Fibroblast of mammary gland (primary cell): ENCODE data around the gene LARP7.
"Not testable (repeated sequence)": the region's sequence is repeated elsewhere in the genome, so short reads cannot be mapped to it uniquely, and the experiment has no call there.

Experiments
- DNase-seq: peaks from one replicate; pipeline ENCODE4 v3.0.0-alpha.2; 2010; ENCODE audit warnings: low read depth
- H3K4me3 ChIP-seq: 2 replicates; pipeline ENCODE4 v1.5.1; 2011; ENCODE audit warnings: low read depth, mild to moderate bottlenecking, low read length, moderate library complexity; ENCODE audit not compliant: control insufficient read depth
- TF ChIP-seq, protein P1 (sequence below): conservative IDR thresholded peaks from 2 replicates; pipeline ENCODE4 v1.5.1; 2011; ENCODE audit warnings: low read depth, low read length, inconsistent platforms; ENCODE audit not compliant: control insufficient read depth, insufficient read depth

The LARP7 gene

DNA sequence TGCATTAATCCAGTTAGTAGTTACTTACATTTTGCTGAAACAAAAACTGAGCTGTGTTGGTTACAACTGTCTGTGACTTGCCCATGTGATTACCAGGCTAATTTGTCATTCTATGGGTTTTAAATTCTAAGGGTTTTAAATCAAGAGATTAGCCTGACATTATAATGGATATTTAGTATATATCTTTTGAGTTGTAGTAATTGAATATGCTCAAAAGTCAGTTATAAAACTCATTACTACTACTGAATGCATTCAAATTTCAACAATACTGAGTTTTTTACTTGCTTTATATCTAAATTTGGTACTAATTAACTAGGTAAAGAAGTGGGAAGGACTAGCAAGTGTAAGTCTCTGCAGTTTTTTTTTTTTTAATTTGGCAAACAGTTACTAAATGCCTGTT, 14.7 kb downstream of the LARP7 start:
- H3K4me3 ChIP-seq: no peak overlapping the region
- TF ChIP-seq, protein P1, sequence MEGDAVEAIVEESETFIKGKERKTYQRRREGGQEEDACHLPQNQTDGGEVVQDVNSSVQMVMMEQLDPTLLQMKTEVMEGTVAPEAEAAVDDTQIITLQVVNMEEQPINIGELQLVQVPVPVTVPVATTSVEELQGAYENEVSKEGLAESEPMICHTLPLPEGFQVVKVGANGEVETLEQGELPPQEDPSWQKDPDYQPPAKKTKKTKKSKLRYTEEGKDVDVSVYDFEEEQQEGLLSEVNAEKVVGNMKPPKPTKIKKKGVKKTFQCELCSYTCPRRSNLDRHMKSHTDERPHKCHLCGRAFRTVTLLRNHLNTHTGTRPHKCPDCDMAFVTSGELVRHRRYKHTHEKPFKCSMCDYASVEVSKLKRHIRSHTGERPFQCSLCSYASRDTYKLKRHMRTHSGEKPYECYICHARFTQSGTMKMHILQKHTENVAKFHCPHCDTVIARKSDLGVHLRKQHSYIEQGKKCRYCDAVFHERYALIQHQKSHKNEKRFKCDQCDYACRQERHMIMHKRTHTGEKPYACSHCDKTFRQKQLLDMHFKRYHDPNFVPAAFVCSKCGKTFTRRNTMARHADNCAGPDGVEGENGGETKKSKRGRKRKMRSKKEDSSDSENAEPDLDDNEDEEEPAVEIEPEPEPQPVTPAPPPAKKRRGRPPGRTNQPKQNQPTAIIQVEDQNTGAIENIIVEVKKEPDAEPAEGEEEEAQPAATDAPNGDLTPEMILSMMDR: no peak
- no peak for DNase-seq

DNA sequence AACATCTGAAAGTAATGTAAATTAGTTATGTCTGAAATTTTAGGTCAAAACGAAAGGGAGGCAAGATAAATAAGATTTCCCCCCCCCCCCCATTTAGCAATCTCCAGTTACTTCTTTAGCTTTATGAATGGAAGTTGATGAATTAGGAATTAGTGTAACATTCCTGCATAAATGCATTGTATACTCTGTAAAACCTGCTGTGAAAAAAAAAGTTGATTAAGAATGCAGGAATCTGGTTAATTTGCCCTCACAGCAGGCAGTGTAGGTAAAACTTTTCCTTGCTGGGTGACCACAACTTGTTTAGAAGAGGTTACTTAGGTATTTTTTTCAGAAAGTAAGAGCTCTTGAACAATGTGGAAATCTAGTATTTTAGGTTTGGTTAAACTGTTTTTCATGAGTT, 15.3 kb downstream of the LARP7 start:
- H3K4me3 ChIP-seq: no peak overlapping the region
- no peak for DNase-seq
- TF ChIP-seq, protein P1: no peak

DNA sequence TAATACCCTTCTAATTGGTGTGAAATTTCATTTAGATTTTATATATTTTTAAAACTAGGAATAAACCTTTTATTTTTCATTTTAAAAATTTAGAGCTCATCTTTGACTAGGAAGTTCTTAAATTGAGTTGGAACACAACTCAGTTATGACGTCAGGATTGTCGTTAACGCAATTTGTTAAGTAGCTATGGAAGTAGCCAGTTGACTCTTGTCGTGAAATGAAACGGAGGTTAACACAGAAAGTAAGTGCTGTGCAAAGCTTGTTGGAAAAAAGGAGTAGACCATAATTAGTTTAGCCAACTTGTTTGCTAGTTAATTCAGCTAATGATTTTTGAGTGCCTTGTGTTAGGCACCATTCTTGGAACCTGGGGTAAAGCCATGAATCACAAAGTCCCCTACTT, 18.3 kb downstream of the LARP7 start:
- no peak for DNase-seq

DNA sequence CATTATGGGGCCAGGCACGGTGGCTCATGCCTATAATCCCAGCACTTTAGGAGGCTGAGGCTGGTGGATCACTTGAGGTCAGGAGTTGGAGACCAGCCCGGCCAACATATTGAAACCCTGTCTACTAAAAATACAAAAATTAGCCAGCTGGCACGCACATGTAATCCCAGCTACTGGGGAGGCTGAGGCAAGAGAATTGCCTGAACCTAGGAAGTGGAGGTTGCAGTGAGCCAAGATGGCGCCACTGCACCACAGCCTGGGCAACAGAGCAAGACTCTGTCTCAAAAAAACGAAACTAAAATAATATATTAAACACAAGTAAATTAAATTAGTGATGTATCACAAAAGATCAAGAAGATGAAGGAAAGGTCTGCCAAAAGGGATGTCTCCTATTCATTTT, 19.2 kb downstream of the LARP7 start:
- not testable (repeated sequence) for H3K4me3 ChIP-seq, DNase-seq

More for the DNA sequence above, 18.3 kb downstream of the LARP7 start:
- TF ChIP-seq, protein P1: no peak
- no peak overlapping the region for H3K4me3 ChIP-seq

DNA sequence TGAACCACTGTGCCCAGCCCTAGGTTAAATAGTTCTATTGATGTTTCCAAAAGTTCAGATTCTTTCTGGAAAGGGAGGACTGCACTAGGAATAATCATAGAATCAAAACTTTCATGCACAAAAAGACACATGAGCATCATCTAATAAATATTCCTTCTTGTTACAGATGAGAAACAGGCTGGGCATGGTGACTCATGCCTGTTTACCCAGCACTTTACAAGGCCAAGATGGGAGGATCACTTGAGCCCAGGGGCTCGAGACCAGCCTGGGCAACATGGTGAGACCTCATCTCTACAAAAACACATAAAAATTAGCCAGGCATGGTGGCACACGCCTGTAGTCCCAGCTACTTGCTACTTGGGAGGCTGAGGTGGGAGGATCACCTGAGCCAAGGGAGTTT, 27.7 kb downstream of the LARP7 start:
- DNase-seq: peak; percentile 8
- TF ChIP-seq, protein P1: no peak
- H3K4me3 ChIP-seq: no peak overlapping the region

DNA sequence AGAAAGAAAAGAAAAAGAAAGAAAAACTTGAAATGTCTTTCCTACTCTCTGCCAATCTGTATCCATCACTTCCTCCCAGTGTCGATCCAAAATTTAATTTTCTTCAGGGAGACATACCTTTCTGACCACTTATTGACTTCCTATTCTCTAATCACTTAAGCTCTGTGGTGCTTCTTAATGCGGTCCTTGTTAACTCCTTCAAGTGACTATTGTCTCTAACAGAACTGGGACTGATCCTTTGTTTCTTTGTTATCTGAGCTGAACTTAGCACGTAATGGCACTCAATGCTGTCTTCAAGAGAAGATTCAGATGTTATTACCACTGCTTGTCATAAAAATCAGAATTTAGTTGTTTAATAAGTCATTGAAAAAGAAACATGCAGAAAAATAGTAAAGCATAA, 31.2 kb downstream of the LARP7 start:
- no peak overlapping the region for H3K4me3 ChIP-seq
- TF ChIP-seq, protein P1: no peak
- DNase-seq: no peak

DNA sequence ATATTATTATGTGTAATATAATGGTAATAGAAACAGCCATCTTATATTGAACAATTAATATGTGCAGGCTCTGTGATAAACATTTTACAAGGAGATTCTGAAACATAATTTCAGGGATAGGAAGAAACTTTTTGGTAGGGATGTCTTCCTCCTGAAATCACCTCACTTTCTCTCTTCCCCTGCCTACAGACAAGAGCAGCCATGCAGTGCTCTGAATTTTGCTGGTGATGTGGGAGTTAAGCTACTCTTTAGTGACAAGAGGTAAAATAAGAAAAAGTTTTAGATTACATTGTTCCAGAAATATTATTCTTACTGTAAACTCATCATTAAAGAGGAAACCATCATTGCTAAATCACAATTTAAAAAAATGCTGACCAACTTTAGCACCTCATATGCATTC, 36.1 kb downstream of the LARP7 start:
- TF ChIP-seq, protein P1: no peak
- no peak for DNase-seq
- H3K4me3 ChIP-seq: no peak overlapping the region
